ENCODE data around the gene PDZD2.

- TF ChIP-seq EP300 (IDR thresholded peaks at IDR 0.05) (no peak), CTCF (IDR thresholded peaks at IDR 0.05) (no peak)
Observed at GRCh38 chr5:32153723-32154122, 514.8 kb downstream of the PDZD2 start.
